Glomerular visceral epithelial cell (primary cell): ENCODE results near the gene ERCC2.

Experiments used
- DNase-seq: peaks from one replicate; pipeline ENCODE4 v3.0.0-alpha.2; 2016; ENCODE audit errors: extremely low spot score

Gene ERCC2

GRCh38 chr19:45401815-45402214 lies 31.4 kb upstream of the ERCC2 start:
- DNase-seq = no peak

- no peak for DNase-seq
Measured at GRCh38 chr19:45400192-45400591, 29.8 kb upstream of the ERCC2 start.

GRCh38 chr19:45395821-45396617 lies 25.6 kb upstream of the ERCC2 start:
- DNase-seq = no peak

GRCh38 chr19:45391871-45392665 lies 21.7 kb upstream of the ERCC2 start:
- DNase-seq = no peak

- no peak for DNase-seq
Measured at GRCh38 chr19:45391346-45391745, 21.0 kb upstream of the ERCC2 start.

- DNase-seq = no peak
Measured at GRCh38 chr19:45385392-45386221, 15.2 kb upstream of the ERCC2 start.

GRCh38 chr19:45382426-45382825 lies 12.1 kb upstream of the ERCC2 start:
- no peak for DNase-seq

- no peak for DNase-seq
Measured at GRCh38 chr19:45380107-45380506, 9.7 kb upstream of the ERCC2 start.

GRCh38 chr19:45376045-45376724 lies 5.8 kb upstream of the ERCC2 start:
- DNase-seq = peak; percentile 98

- no peak for DNase-seq
Measured at GRCh38 chr19:45368737-45369340, 1.5 kb downstream of the ERCC2 start.

GRCh38 chr19:45368127-45368526 lies 2.2 kb downstream of the ERCC2 start:
- DNase-seq = no peak

GRCh38 chr19:45364696-45365095 lies 5.7 kb downstream of the ERCC2 start:
- DNase-seq = no peak

- no peak for DNase-seq
Measured at GRCh38 chr19:45363861-45364459, 6.4 kb downstream of the ERCC2 start.

GRCh38 chr19:45362291-45362690 lies 8.1 kb downstream of the ERCC2 start:
- DNase-seq = no peak

- DNase-seq = no peak
Measured at GRCh38 chr19:45361608-45362007, 8.8 kb downstream of the ERCC2 start.

- DNase-seq = no peak
Measured at GRCh38 chr19:45358213-45358792, 12.1 kb downstream of the ERCC2 start.

GRCh38 chr19:45357445-45357783 lies 13.0 kb downstream of the ERCC2 start:
- no peak for DNase-seq

- no peak for DNase-seq
Measured at GRCh38 chr19:45356760-45357444, 13.5 kb downstream of the ERCC2 start.

GRCh38 chr19:45355910-45356309 lies 14.5 kb downstream of the ERCC2 start:
- DNase-seq = no peak

GRCh38 chr19:45355402-45355801 lies 15.0 kb downstream of the ERCC2 start:
- DNase-seq = no peak
